ENCODE data around the gene TLR9. TPM values are rescaled to one million over a fixed set of nuclear protein-coding genes. Genes with fewer than 3 reads are reported as not detected.
"Not testable (repeated sequence)": the region's sequence is repeated elsewhere in the genome, so short reads cannot be mapped to it uniquely, and the experiment has no call there.

TLR9 gene
- total RNA-seq (2014; rRNA removed; shearing (Covaris generic)), result not detected in 2 replicates

- no peak for DNase-seq (ENCODE audit: low spot score)
These were observed at the start of gene TLR9 for GRCh38 chr3:52225452-52226228. TLR9 (minus strand) TSS chr3:52225645; CDS start chr3:52225529, 116 bp downstream.

GRCh38 chr3:52274781-52275180, 49.3 kb upstream of the TLR9 start:
- not testable (repeated sequence) for DNase-seq (ENCODE audit: low spot score)

GRCh38 chr3:52272831-52273230, 47.4 kb upstream of the TLR9 start:
- no peak for DNase-seq (ENCODE audit: low spot score)

GRCh38 chr3:52272172-52272571, 46.7 kb upstream of the TLR9 start:
- DNase-seq (ENCODE audit: low spot score), result not testable (repeated sequence)

GRCh38 chr3:52270252-52270754, 44.9 kb upstream of the TLR9 start:
- DNase-seq (ENCODE audit: low spot score), result no peak

- no peak for DNase-seq (ENCODE audit: low spot score)
These were observed 44.3 kb upstream of the TLR9 start for GRCh38 chr3:52269776-52270175.

GRCh38 chr3:52268036-52268435, 42.6 kb upstream of the TLR9 start:
- no peak for DNase-seq (ENCODE audit: low spot score)

GRCh38 chr3:52265387-52265786, 39.9 kb upstream of the TLR9 start:
- no peak for DNase-seq (ENCODE audit: low spot score)

GRCh38 chr3:52262447-52262846, 37.0 kb upstream of the TLR9 start:
- no peak for DNase-seq (ENCODE audit: low spot score)

- DNase-seq (ENCODE audit: low spot score), result no peak
These were observed 34.0 kb upstream of the TLR9 start for GRCh38 chr3:52259448-52259847.

- DNase-seq (ENCODE audit: low spot score), result no peak
These were observed 33.6 kb upstream of the TLR9 start for GRCh38 chr3:52259035-52259434.

- no peak for DNase-seq (ENCODE audit: low spot score)
These were observed 32.5 kb upstream of the TLR9 start for GRCh38 chr3:52257911-52258310.

GRCh38 chr3:52256622-52257021, 31.2 kb upstream of the TLR9 start:
- no peak for DNase-seq (ENCODE audit: low spot score)

GRCh38 chr3:52256159-52256558, 30.7 kb upstream of the TLR9 start:
- DNase-seq (ENCODE audit: low spot score), result no peak

GRCh38 chr3:52254608-52255007, 29.2 kb upstream of the TLR9 start:
- DNase-seq (ENCODE audit: low spot score), result no peak

- no peak for DNase-seq (ENCODE audit: low spot score)
These were observed 28.2 kb upstream of the TLR9 start for GRCh38 chr3:52253314-52254304.

- no peak for DNase-seq (ENCODE audit: low spot score)
These were observed 24.7 kb upstream of the TLR9 start for GRCh38 chr3:52250122-52250521.

- DNase-seq (ENCODE audit: low spot score), result no peak
These were observed 24.2 kb upstream of the TLR9 start for GRCh38 chr3:52249683-52250082.

- DNase-seq (ENCODE audit: low spot score), result no peak
These were observed 23.5 kb upstream of the TLR9 start for GRCh38 chr3:52248816-52249547.

- no peak for DNase-seq (ENCODE audit: low spot score)
These were observed 22.7 kb upstream of the TLR9 start for GRCh38 chr3:52248165-52248541.

- DNase-seq (ENCODE audit: low spot score), result no peak
These were observed 22.1 kb upstream of the TLR9 start for GRCh38 chr3:52247409-52248164.
